Peyer's patch (tissue), 4 donors: Measurements from ENCODE around the gene IFNAR1. TPM values are rescaled to one million over a fixed set of nuclear protein-coding genes. Genes with fewer than 3 reads are reported as not detected.

Experiments
- DNase-seq, 3 donors: peaks; one replicate each; pipeline ENCODE4 v3.0.0-alpha.2; 2017 to 2019
- H3K27ac ChIP-seq, 4 donors: fragments of 200-600 bp; sonication (generic); one replicate each; pipeline ENCODE4 v1.5.1; 2016 to 2019
- H3K27me3 ChIP-seq, 2 donors: fragments of 200-600 bp; sonication (generic); one replicate each; pipeline ENCODE4 v1.5.1; 2019
- H3K36me3 ChIP-seq, 3 donors: fragments of 200-600 bp; sonication (generic); one replicate each; pipeline ENCODE4 v1.5.1; 2016 to 2019
- H3K4me1 ChIP-seq, 4 donors: fragments of 200-600 bp; sonication (generic); one replicate each; pipeline ENCODE4 v1.5.1; 2016 to 2019
- H3K4me3 ChIP-seq, 4 donors: fragments of 200-600 bp; sonication (generic); 1 replicate in 3 of 4; 2 replicates in 1 of 4; pipeline ENCODE4 v1.5.1; 2016 to 2019; ENCODE audit warnings: mild to moderate bottlenecking in 1 of 4
- H3K9me3 ChIP-seq, 4 donors: fragments of 200-600 bp; sonication (generic); one replicate each; pipeline ENCODE4 v1.5.1; 2016 to 2019; ENCODE audit warnings: mild to moderate bottlenecking in 1 of 4
- POLR2A ChIP-seq, 2 donors: fragments of 450-650 bp; IDR thresholded peaks; one replicate each; pipeline ENCODE4 v1.5.1; 2017; ENCODE audit warnings: antibody characterized with exemption in 2 of 2, mild to moderate bottlenecking in 2 of 2, moderate library complexity in 2 of 2
- total RNA-seq, 4 donors: library from RNA; depleted of rRNA; stranded (reverse); fragments of >200 nt; gene quantifications; one replicate each; pipeline ENCODE4 v1.1.0, GENCODE V29; 2016
- TF ChIP-seq, protein P1 (sequence below), 6 experiments: fragments of 450-650 bp in 4 of 6; fragments of 200-600 bp in 2 of 6; sonication (generic) in 1 of 6; IDR thresholded peaks; one replicate each; pipeline ENCODE4 v1.5.1; 2017 to 2019; ENCODE audit warnings: antibody characterized with exemption in 6 of 6, mild to moderate bottlenecking in 3 of 6, moderate library complexity in 1 of 6

The IFNAR1 gene
- total RNA-seq, 4 donors from 2014 or later = 14.9 to 23.1 (median 21.9) TPM

DNA sequence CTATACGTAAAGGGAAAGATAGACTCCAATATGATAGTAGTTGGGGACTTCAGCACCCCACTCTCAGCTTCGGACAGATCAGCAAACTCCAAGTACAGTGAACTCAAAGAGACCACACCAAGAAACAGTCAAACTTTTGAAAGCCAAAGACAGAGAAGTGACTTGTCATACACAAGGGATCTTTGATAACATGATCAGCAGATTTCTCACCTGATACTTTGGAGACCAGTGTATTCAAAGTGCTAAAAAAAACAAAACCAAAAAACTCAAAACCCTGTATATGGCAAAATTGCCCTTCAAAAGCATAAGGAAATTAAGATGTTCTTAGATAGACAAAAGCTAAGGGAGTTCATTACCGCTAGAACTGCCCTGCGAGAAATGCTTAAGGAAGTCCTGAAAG is 9.4 kb downstream of the IFNAR1 start:
- Histone ChIP-seq H3K36me3 (peaks cover 0 to 12% (median 0%) of the 10 kb centered on the region in 3 donors), H3K27me3 (no peaks in the 10 kb centered on the region), H3K27ac (no peak overlapping the region), H3K4me1 (peaks cover 0 to 11% (median 3%) of the 10 kb centered on the region in 4 donors), H3K4me3 (no peak overlapping the region), H3K9me3 (peaks cover 0 to 5% (median 0%) of the 10 kb centered on the region in 4 donors)
- TF ChIP-seq, protein P1, sequence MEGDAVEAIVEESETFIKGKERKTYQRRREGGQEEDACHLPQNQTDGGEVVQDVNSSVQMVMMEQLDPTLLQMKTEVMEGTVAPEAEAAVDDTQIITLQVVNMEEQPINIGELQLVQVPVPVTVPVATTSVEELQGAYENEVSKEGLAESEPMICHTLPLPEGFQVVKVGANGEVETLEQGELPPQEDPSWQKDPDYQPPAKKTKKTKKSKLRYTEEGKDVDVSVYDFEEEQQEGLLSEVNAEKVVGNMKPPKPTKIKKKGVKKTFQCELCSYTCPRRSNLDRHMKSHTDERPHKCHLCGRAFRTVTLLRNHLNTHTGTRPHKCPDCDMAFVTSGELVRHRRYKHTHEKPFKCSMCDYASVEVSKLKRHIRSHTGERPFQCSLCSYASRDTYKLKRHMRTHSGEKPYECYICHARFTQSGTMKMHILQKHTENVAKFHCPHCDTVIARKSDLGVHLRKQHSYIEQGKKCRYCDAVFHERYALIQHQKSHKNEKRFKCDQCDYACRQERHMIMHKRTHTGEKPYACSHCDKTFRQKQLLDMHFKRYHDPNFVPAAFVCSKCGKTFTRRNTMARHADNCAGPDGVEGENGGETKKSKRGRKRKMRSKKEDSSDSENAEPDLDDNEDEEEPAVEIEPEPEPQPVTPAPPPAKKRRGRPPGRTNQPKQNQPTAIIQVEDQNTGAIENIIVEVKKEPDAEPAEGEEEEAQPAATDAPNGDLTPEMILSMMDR (IDR thresholded peaks at IDR 0.05) = no peak
- no peak for TF ChIP-seq POLR2A (IDR thresholded peaks at IDR 0.05)
- no peak for DNase-seq

DNA sequence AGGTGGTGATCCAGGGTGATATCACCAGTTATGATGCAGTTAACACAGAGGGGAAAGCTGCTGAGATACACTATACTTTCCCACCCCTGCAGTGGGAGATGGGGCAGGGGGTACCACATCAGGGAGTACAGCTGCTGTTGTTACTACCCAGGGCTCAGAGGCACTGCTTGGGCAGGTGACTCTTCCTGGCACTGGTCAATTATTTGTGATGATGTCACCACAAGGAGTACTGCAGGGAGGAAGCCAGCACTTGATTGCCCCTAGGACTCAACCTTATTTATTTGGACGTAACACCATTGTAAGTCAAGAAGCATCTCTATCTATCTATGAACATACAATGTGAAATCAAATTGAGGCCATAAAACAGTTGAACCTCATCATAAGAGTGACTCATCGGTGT is 10.1 kb downstream of the IFNAR1 start:
- H3K27ac ChIP-seq = no peak overlapping the region
- peaks cover 0 to 12% (median 0%) of the 10 kb centered on the region in 3 donors for H3K36me3 ChIP-seq
- peaks cover 0 to 11% (median 3%) of the 10 kb centered on the region in 4 donors for H3K4me1 ChIP-seq
- no peaks in the 10 kb centered on the region for H3K27me3 ChIP-seq
- TF ChIP-seq, protein P1 (IDR thresholded peaks at IDR 0.05) = no peak
- TF ChIP-seq POLR2A (IDR thresholded peaks at IDR 0.05) = no peak
- peaks cover 0 to 5% (median 0%) of the 10 kb centered on the region in 4 donors for H3K9me3 ChIP-seq
- DNase-seq = no peak
- no peak overlapping the region for H3K4me3 ChIP-seq

DNA sequence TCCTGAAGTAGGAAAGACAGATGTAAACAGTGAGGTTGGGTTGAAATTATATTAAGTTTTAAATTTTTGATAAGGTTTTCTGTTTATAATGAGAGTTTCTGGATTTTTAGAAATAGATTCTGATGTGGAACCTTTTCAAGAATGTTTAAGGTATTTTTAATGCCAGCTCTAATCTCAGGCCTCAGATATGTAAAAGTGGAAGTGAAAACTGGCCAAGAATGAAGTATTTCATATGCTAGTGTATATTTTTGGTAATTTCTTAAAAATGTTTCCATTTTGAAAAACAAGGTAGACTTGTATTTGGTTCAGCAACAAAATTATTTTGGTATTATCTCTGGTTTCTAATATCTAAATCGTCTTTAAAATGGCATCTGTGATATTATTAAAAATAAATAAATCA is 14.4 kb downstream of the IFNAR1 start:
- no peak overlapping the region for H3K27ac ChIP-seq
- TF ChIP-seq POLR2A (IDR thresholded peaks at IDR 0.05) = no peak
- TF ChIP-seq, protein P1 (IDR thresholded peaks at IDR 0.05) = no peak
- H3K27me3 ChIP-seq = no peaks in the 10 kb centered on the region
- peaks cover 0 to 45% (median 0%) of the 10 kb centered on the region in 3 donors for H3K36me3 ChIP-seq
- H3K4me1 ChIP-seq = peaks cover 0 to 6% (median 0%) of the 10 kb centered on the region in 4 donors
- no peak for DNase-seq
- no peak overlapping the region for H3K4me3 ChIP-seq
- H3K9me3 ChIP-seq = no peaks in the 10 kb centered on the region

DNA sequence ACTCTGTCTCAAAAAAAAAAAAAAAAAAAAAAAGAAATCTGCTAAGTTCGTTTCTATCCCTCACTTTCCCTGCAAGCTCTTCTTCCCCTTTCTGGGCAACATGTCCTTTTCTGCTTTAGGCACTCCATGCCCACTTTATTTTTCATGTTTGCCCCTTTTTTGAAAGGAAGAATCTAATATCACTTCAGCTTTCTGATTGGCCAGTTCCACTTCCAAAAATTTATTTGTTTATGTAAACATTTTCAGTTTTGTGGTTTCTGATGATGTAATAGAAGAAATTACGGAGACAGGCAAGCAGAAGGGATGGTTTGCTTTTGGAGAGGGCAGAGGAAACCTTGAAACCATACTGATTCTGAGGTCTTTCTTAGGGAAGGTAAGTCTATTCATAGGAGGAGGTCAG is 15.1 kb downstream of the IFNAR1 start:
- H3K27ac ChIP-seq = no peak overlapping the region
- no peaks in the 10 kb centered on the region for H3K27me3 ChIP-seq
- TF ChIP-seq, protein P1 (IDR thresholded peaks at IDR 0.05) = no peak
- TF ChIP-seq POLR2A (IDR thresholded peaks at IDR 0.05) = no peak
- no peak overlapping the region for H3K4me3 ChIP-seq
- DNase-seq = no peak
- no peaks in the 10 kb centered on the region for H3K9me3 ChIP-seq
- H3K36me3 ChIP-seq = peaks cover 0 to 49% (median 0%) of the 10 kb centered on the region in 3 donors
- H3K4me1 ChIP-seq = no peaks in the 10 kb centered on the region

DNA sequence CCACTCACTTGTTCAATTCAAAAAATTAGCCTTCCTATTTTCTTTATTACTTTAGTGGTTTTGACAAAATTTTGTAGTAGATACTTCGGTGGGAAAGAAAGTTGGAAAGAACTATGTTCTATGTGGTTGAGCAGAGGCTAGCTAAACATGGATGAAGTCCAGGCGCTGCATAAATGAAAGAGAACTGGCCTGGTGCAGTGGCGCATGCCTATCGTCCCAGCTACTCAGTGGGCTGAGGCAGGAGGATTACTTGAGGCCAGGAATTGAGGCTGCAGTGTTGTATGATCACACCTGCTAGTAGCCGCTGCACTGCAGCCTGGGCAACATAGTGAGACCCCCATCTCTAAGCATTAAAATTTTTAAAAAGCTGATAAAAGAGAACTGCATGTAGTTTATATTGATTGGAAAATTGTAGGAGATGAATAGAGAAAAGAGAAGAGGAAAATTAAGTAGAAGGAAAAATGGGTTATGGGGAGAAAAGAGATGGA is 21.0 kb downstream of the IFNAR1 start:
- TF ChIP-seq, protein P1 (IDR thresholded peaks at IDR 0.05) = no peak
- TF ChIP-seq POLR2A (IDR thresholded peaks at IDR 0.05) = no peak

More for the DNA sequence above, 21.0 kb downstream of the IFNAR1 start:
- no peak for DNase-seq
- no peaks in the 10 kb centered on the region for H3K4me1 ChIP-seq
- H3K4me3 ChIP-seq = no peak overlapping the region
- no peaks in the 10 kb centered on the region for H3K9me3 ChIP-seq
- H3K36me3 ChIP-seq = peaks cover 0 to 80% (median 0%) of the 10 kb centered on the region in 3 donors
- H3K27me3 ChIP-seq = no peaks in the 10 kb centered on the region
- H3K27ac ChIP-seq = no peak overlapping the region
